ENCODE results near the gene PRUNE2. TPM values are rescaled to one million over a fixed set of nuclear protein-coding genes. Genes with fewer than 3 reads are reported as not detected.
A peak's percentile ranks its signal among the peaks of the same experiment; 100 is the strongest.

PRUNE2 gene
- total RNA-seq, 1 donor from 2014 or later: under 0.01 TPM

DNA sequence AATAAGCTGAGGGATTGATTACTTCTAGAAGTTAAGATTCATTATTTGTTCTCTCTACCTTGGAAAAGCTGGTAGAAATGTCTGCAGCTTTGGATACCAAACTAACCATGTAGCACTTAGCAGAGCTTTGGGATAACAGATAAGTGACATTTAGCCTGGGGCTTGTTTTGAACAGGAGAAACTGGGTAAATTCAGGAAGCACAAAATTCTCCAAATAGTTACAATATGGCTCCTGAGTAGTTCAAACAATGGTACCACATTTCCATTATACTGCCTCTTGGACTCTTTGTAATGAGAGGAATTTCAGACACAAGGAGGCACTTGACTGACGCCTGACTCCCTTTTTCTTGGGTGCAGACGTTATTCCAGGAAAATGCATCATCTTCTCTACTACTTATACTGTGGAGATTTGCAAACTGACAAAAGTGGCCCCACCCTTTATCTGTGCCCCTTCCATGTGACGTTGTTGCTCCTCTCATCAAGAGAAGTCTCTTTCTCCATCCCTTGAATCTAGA is 22.5 kb downstream of the PRUNE2 start:
- TF ChIP-seq, protein P1, sequence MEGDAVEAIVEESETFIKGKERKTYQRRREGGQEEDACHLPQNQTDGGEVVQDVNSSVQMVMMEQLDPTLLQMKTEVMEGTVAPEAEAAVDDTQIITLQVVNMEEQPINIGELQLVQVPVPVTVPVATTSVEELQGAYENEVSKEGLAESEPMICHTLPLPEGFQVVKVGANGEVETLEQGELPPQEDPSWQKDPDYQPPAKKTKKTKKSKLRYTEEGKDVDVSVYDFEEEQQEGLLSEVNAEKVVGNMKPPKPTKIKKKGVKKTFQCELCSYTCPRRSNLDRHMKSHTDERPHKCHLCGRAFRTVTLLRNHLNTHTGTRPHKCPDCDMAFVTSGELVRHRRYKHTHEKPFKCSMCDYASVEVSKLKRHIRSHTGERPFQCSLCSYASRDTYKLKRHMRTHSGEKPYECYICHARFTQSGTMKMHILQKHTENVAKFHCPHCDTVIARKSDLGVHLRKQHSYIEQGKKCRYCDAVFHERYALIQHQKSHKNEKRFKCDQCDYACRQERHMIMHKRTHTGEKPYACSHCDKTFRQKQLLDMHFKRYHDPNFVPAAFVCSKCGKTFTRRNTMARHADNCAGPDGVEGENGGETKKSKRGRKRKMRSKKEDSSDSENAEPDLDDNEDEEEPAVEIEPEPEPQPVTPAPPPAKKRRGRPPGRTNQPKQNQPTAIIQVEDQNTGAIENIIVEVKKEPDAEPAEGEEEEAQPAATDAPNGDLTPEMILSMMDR (IDR thresholded peaks at IDR 0.05; ENCODE audit: insufficient read depth, low read length, severe bottlenecking): no peak
- FAIRE-seq (no peak), DNase-seq (ENCODE audit: low read depth) (no peak)
- Histone ChIP-seq H3K36me3 (ENCODE audit: control insufficient read depth, insufficient read depth, low read length) (no peaks in the 10 kb centered on the region), H3K27me3 (ENCODE audit: control insufficient read depth, insufficient read depth, low read length) (no peaks in the 10 kb centered on the region), H3K4me3 (ENCODE audit: low read depth, low read length) (no peak overlapping the region)

DNA sequence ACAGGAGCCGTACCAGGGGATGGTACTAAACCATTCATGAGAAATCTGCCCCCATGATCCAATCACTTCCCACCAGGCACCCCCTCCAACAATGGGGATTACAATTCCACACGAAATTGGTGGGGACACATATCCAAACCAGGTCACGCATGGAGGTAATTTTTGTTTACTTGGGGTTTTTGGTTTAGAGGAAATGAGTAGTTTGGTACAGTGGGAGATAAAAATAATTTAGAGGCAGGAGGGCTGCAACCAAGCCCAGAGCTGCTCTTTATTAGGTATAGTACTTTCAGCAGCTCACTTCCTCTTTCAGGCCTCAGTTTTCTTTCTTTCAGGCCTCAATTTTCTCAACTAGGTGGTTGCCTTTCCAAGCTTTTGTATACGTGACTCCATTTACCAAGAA is 23.2 kb downstream of the PRUNE2 start:
- TF ChIP-seq, protein P1 (IDR thresholded peaks at IDR 0.05; ENCODE audit: insufficient read depth, low read length, severe bottlenecking): no peak
- Histone ChIP-seq H3K36me3 (ENCODE audit: control insufficient read depth, insufficient read depth, low read length) (no peaks in the 10 kb centered on the region), H3K27me3 (ENCODE audit: control insufficient read depth, insufficient read depth, low read length) (no peaks in the 10 kb centered on the region), H3K4me3 (ENCODE audit: low read depth, low read length) (no peak overlapping the region)
- DNase-seq (ENCODE audit: low read depth): no peak
- FAIRE-seq: no peak

- DNase-seq (ENCODE audit: low read depth): no peak
- Histone ChIP-seq H3K4me3 (ENCODE audit: low read depth, low read length) (no peak overlapping the region), H3K36me3 (ENCODE audit: control insufficient read depth, insufficient read depth, low read length) (no peaks in the 10 kb centered on the region), H3K27me3 (ENCODE audit: control insufficient read depth, insufficient read depth, low read length) (no peaks in the 10 kb centered on the region)
- TF ChIP-seq, protein P1 (IDR thresholded peaks at IDR 0.05; ENCODE audit: insufficient read depth, low read length, severe bottlenecking): no peak
- FAIRE-seq: no peak
These were observed 25.7 kb downstream of the PRUNE2 start for GRCh38 chr9:76880210-76880609.

- no peak for FAIRE-seq
- Histone ChIP-seq H3K27me3 (ENCODE audit: control insufficient read depth, insufficient read depth, low read length) (no peaks in the 10 kb centered on the region), H3K36me3 (ENCODE audit: control insufficient read depth, insufficient read depth, low read length) (no peaks in the 10 kb centered on the region), H3K4me3 (ENCODE audit: low read depth, low read length) (no peak overlapping the region)
- TF ChIP-seq, protein P1 (IDR thresholded peaks at IDR 0.05; ENCODE audit: insufficient read depth, low read length, severe bottlenecking): no peak
- DNase-seq (ENCODE audit: low read depth): no peak
These were observed 27.0 kb downstream of the PRUNE2 start for GRCh38 chr9:76878933-76879332.

DNA sequence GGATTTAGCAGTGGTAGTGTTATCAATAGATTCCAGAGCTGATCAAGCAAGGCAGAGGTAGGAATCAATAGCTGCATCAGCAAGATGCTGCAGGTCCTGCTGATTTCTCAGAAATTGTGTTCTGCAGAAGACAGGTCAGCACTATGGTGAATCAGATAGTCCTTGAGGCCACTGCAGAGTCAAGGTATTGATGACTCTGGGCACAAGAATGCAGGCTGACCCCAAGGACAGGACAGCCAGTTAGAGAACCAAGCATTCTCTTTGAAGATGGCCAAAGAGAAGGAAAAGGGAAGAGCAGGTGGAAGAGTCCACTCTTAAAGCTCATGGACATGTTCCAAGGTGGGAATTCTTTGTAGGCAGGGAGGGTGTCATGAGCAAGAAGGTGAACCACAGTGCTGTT is 28.0 kb downstream of the PRUNE2 start:
- Histone ChIP-seq H3K27me3 (ENCODE audit: control insufficient read depth, insufficient read depth, low read length) (no peaks in the 10 kb centered on the region), H3K4me3 (ENCODE audit: low read depth, low read length) (no peak overlapping the region), H3K36me3 (ENCODE audit: control insufficient read depth, insufficient read depth, low read length) (no peaks in the 10 kb centered on the region)
- TF ChIP-seq, protein P1 (IDR thresholded peaks at IDR 0.05; ENCODE audit: insufficient read depth, low read length, severe bottlenecking): no peak
- FAIRE-seq: no peak
- no peak for DNase-seq (ENCODE audit: low read depth)

GRCh38 chr9:76876098-76876497 is 29.8 kb downstream of the PRUNE2 start:
- Histone ChIP-seq H3K36me3 (ENCODE audit: control insufficient read depth, insufficient read depth, low read length) (no peaks in the 10 kb centered on the region), H3K4me3 (ENCODE audit: low read depth, low read length) (no peak overlapping the region), H3K27me3 (ENCODE audit: control insufficient read depth, insufficient read depth, low read length) (no peaks in the 10 kb centered on the region)
- DNase-seq (ENCODE audit: low read depth): peak; percentile 21
- no peak for FAIRE-seq
- TF ChIP-seq, protein P1 (IDR thresholded peaks at IDR 0.05; ENCODE audit: insufficient read depth, low read length, severe bottlenecking): no peak

Measured in bronchial epithelial cell (primary cell).